HG03280 (cell line): ENCODE data around the gene IFNL4.
"Not testable (repeated sequence)": the region's sequence is repeated elsewhere in the genome, so short reads cannot be mapped to it uniquely, and the experiment has no call there.

Source experiments
- ATAC-seq: cut with Tn5 transposase; IDR thresholded peaks from one replicate; pipeline ENCODE4 v1.9.1; 2021; ENCODE audit warnings: mild to moderate bottlenecking, moderate library complexity; ENCODE audit not compliant: unreplicated experiment

The IFNL4 gene

GRCh38 chr19:39248806-39249205 lies at the start of gene IFNL4:
IFNL4 (minus strand) TSS chr19:39248856.
- ATAC-seq: no peak

GRCh38 chr19:39297931-39298634 lies 49.4 kb upstream of the IFNL4 start:
- no peak for ATAC-seq

- ATAC-seq: no peak
Observed at GRCh38 chr19:39296906-39297305, 48.2 kb upstream of the IFNL4 start.

- ATAC-seq: no peak
Observed at GRCh38 chr19:39296055-39296645, 47.5 kb upstream of the IFNL4 start, which contains the start of gene IFNL1. IFNL1 (plus strand) TSS chr19:39296407; CDS start chr19:39296422, 15 bp downstream.

- ATAC-seq: no peak
Observed at GRCh38 chr19:39293394-39293793, 44.7 kb upstream of the IFNL4 start.

GRCh38 chr19:39284032-39284431 lies 35.4 kb upstream of the IFNL4 start:
- ATAC-seq: no peak

- no peak for ATAC-seq
Observed at GRCh38 chr19:39282021-39282420, 33.4 kb upstream of the IFNL4 start.

GRCh38 chr19:39277598-39277997 lies 28.9 kb upstream of the IFNL4 start:
- ATAC-seq: no peak

- ATAC-seq: no peak
Observed at GRCh38 chr19:39276740-39277139, 28.1 kb upstream of the IFNL4 start.

GRCh38 chr19:39275578-39275977 lies 26.9 kb upstream of the IFNL4 start:
- ATAC-seq: no peak

GRCh38 chr19:39273859-39274258 lies 25.2 kb upstream of the IFNL4 start:
- not testable (repeated sequence) for ATAC-seq

- ATAC-seq: no peak
Observed at GRCh38 chr19:39270036-39270871, 21.6 kb upstream of the IFNL4 start.

GRCh38 chr19:39269369-39269768 lies 20.7 kb upstream of the IFNL4 start:
- ATAC-seq: not testable (repeated sequence)

GRCh38 chr19:39268531-39269223 lies 20.0 kb upstream of the IFNL4 start:
- not testable (repeated sequence) for ATAC-seq

GRCh38 chr19:39268085-39268484 lies 19.4 kb upstream of the IFNL4 start, which contains the start of gene IFNL2:
IFNL2 (plus strand) TSS chr19:39268396; CDS start chr19:39268569, 173 bp downstream.
- ATAC-seq: not testable (repeated sequence)

- ATAC-seq: no peak
Observed at GRCh38 chr19:39265321-39265916, 16.8 kb upstream of the IFNL4 start.

- no peak for ATAC-seq
Observed at GRCh38 chr19:39264306-39265290, 15.9 kb upstream of the IFNL4 start.

- no peak for ATAC-seq
Observed at GRCh38 chr19:39263912-39264305, 15.3 kb upstream of the IFNL4 start.

- no peak for ATAC-seq
Observed at GRCh38 chr19:39262496-39262895, 13.8 kb upstream of the IFNL4 start.
